CD4-positive, CD25-positive, alpha-beta regulatory T cell (primary cell): ENCODE data around the gene PXT1. TPM values are rescaled to one million over a fixed set of nuclear protein-coding genes. Genes with fewer than 3 reads are reported as not detected.

Experiments
- ATAC-seq, 2 donors: fragments of 150-1000 bp; cut with Tn5 transposase; one replicate each; pipeline ENCODE4 v1.10.0; 2021; ENCODE audit warnings: low read depth in 2 of 2, moderate number of reproducible peaks in 2 of 2, moderate library complexity in 1 of 2
- DNase-seq, 3 donors: peaks; one replicate each; pipeline versions ENCODE4 v3.0.0 to v3.0.0-alpha.2; 2012 to 2022; ENCODE audit warnings: mixed read lengths in 1 of 3
- H3K27ac ChIP-seq: one replicate; pipeline ENCODE4 v1.7.0; 2013; ENCODE audit warnings: mild to moderate bottlenecking, low read length; ENCODE audit not compliant: insufficient read depth, poor library complexity, severe bottlenecking
- H3K27me3 ChIP-seq: one replicate; pipeline ENCODE4 v1.7.0; 2013; ENCODE audit warnings: low read length; ENCODE audit not compliant: control insufficient read depth, insufficient read depth
- H3K36me3 ChIP-seq: one replicate; pipeline ENCODE4 v1.7.0; 2013; ENCODE audit warnings: mild to moderate bottlenecking, low read length, moderate library complexity; ENCODE audit not compliant: control insufficient read depth, insufficient read depth
- H3K4me1 ChIP-seq: 2 replicates; pipeline ENCODE4 v1.7.0; 2013; ENCODE audit warnings: mild to moderate bottlenecking, low read length; ENCODE audit not compliant: insufficient read depth, control insufficient read depth, poor library complexity, severe bottlenecking
- H3K4me3 ChIP-seq: one replicate; pipeline ENCODE4 v1.7.0; 2013; ENCODE audit warnings: low read depth, mild to moderate bottlenecking, low read length, moderate library complexity
- H3K9me3 ChIP-seq, 2 experiments: 1 replicate in 1 of 2; 2 replicates in 1 of 2; pipeline ENCODE4 v1.7.0; 2013; ENCODE audit warnings: low read length in 2 of 2, mild to moderate bottlenecking in 1 of 2, moderate library complexity in 1 of 2; ENCODE audit not compliant: control insufficient read depth in 2 of 2
- H3K27ac Mint-ChIP-seq, 3 donors: one replicate each; pipeline ENCODE4 v1.8.0; 2020 to 2022; ENCODE audit warnings: mild to moderate bottlenecking in 3 of 3, mixed read lengths in 3 of 3, moderate library complexity in 2 of 3
- H3K27me3 Mint-ChIP-seq: one replicate; pipeline ENCODE4 v1.8.0; 2022; ENCODE audit warnings: mild to moderate bottlenecking, mixed read lengths
- H3K36me3 Mint-ChIP-seq: one replicate; pipeline ENCODE4 v1.8.0; 2020; ENCODE audit warnings: mixed read lengths
- H3K4me1 Mint-ChIP-seq, 4 donors: one replicate each; pipeline ENCODE4 v1.8.0; 2020 to 2022; ENCODE audit warnings: mixed read lengths in 4 of 4, mild to moderate bottlenecking in 1 of 4
- H3K4me3 Mint-ChIP-seq, 4 donors: one replicate each; pipeline ENCODE4 v1.8.0; 2020 to 2022; ENCODE audit warnings: mild to moderate bottlenecking in 4 of 4, mixed read lengths in 4 of 4, moderate library complexity in 3 of 4
- H3K9me3 Mint-ChIP-seq, 7 donors: one replicate each; pipeline ENCODE4 v1.8.0; 2020 to 2022; ENCODE audit warnings: mixed read lengths in 7 of 7, mild to moderate bottlenecking in 3 of 7, moderate library complexity in 2 of 7
- polyA plus RNA-seq, 4 donors: library from polyadenylated mRNA; unstranded; fragments of 300-500 nt; fragmentation: Illumina TruSeq; gene quantifications; one replicate each; pipeline ENCODE4 v1.2.3, GENCODE V29; 2021
- total RNA-seq: library from RNA; stranded (reverse); gene quantifications from one replicate; pipeline ENCODE4 v1.2.3, GENCODE V29; 2022

PXT1 gene
- total and polyA plus RNA-seq, 5 donors from 2014 or later: 0.08 to 0.37 (median 0.09) TPM; not detected in 2

DNA sequence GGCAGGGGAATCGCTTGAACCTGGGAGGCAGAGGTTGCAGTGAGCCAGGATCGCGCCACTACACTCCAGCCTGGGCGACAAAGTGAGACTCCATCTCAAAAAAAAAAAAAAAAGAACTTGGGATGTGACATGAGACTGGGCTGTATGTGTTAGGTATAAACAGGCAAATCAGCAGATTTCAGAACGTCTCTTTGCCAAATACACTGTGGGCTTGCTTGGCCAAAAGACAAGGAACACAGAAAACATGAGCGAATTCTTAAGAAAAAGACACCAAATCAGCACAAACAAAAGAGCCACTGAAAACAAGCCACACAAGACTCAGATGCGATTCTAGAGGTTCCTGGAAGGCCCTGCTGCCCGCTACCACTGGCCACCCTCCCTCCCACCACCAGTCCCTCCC lies 67.7 kb downstream of the PXT1 start:
- peaks cover 14% of the 10 kb centered on the region for H3K4me1 ChIP-seq
- H3K4me3 ChIP-seq: no peak overlapping the region
- ATAC-seq (no peak), DNase-seq (no peak)
- H3K9me3 ChIP-seq: no peaks in the 10 kb centered on the region
- Mint-ChIP-seq H3K27me3 (peaks cover 4% of the 10 kb centered on the region), H3K36me3 (peaks cover 8% of the 10 kb centered on the region), H3K4me3 (no peak overlapping the region), H3K9me3 (peaks cover 0 to 2% (median 0%) of the 10 kb centered on the region in 7 donors), H3K27ac (no peak overlapping the region), H3K4me1 (peaks cover 0 to 21% (median 19%) of the 10 kb centered on the region in 4 donors)
- no peaks in the 10 kb centered on the region for H3K27me3 ChIP-seq
- H3K36me3 ChIP-seq: no peaks in the 10 kb centered on the region
- H3K27ac ChIP-seq: no peak overlapping the region

DNA sequence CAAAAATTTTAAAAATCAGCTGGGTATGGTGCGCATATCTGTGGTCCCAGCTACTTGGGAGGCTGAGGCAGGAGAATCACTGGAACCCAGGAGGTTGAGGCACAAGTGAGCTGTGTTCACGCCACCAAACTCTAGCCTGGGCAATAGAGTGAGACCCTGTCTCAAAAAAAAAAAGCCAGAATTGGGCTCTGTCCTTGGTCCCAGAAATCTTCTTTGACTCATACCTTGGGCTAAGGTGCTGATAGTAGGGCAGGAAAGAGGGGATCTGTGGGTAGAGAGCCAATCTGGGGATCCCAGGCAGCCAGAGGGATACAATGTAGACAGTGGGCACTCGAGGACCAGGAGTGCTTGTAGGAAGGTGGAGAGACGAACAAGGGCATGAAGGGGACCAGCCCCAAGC lies 68.5 kb downstream of the PXT1 start:
- peaks cover 8% of the 10 kb centered on the region for H3K36me3 Mint-ChIP-seq
- H3K4me3 ChIP-seq: no peak overlapping the region
- peaks cover 0 to 2% (median 0%) of the 10 kb centered on the region in 7 donors for H3K9me3 Mint-ChIP-seq
- no peak for DNase-seq
- H3K27me3 ChIP-seq: no peaks in the 10 kb centered on the region
- peaks cover 13% of the 10 kb centered on the region for H3K4me1 ChIP-seq
- no peak for ATAC-seq
- peaks cover 0 to 19% (median 17%) of the 10 kb centered on the region in 4 donors for H3K4me1 Mint-ChIP-seq
- H3K27ac ChIP-seq: no peak overlapping the region
- H3K36me3 ChIP-seq: no peaks in the 10 kb centered on the region
- no peaks in the 10 kb centered on the region for H3K9me3 ChIP-seq
- no peak overlapping the region for H3K4me3 Mint-ChIP-seq
- no peak overlapping the region for H3K27ac Mint-ChIP-seq
- H3K27me3 Mint-ChIP-seq: peaks cover 2% of the 10 kb centered on the region

DNA sequence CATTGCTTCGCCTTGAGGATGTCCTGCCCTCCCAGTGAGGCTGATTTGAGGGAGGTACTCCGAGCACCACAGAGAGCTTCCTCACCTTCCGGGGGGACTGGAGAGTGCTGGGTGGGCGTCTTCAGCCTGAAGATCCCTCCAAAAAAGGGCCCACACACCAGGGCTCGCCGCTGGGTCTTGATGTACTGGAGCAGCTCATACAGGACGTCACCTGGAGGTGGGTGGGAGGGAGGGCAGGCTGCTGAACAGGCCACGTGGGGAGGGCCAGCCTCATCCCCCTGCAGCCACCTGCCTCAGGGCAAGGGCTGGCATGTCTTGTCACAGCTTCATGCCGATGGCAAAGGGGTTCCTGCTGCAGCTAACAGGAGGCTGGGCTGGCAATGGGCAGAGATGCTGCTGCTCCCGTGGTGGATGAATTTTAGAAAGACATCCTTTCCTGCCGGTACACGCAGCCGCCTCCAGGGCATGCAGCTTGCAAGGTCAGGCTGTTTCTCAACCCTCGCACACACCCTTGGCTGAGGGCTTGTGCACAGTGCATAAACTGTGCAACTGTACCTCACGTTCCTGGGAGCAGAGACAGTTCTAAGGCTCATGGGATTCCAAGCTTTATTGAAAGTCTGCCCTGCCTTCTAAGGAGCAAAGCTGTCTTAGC lies 69.2 kb downstream of the PXT1 start:
- Mint-ChIP-seq H3K27me3 (no peaks in the 10 kb centered on the region), H3K4me3 (no peak overlapping the region), H3K36me3 (peaks cover 8% of the 10 kb centered on the region)

DNA sequence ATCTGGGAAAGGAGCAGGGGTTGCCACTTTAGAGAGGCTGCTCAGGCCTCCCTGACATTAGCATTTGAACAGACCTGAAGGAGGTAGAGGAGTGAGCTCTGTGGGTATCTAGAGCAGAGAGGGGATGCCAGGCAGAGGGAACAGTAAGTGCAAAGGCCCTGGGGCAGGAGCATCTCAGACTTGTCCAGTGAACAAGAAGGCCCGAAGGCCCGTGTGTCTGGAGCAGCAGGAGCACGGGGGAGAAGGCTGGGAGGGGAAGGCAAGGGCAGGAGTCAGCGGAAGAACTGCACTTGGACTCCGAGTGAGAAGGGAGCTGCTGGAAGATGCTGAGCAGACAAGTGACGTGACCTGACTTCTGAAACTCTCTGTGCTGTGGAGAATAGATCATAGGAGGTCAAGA lies 70.6 kb downstream of the PXT1 start:
- H3K9me3 Mint-ChIP-seq: no peaks in the 10 kb centered on the region
- Histone ChIP-seq H3K4me3 (no peak overlapping the region), H3K36me3 (no peaks in the 10 kb centered on the region), H3K4me1 (no peaks in the 10 kb centered on the region), H3K27ac (no peak overlapping the region), H3K9me3 (no peaks in the 10 kb centered on the region), H3K27me3 (no peaks in the 10 kb centered on the region)
- no peaks in the 10 kb centered on the region for H3K4me1 Mint-ChIP-seq
- ATAC-seq: no peak
- no peak for DNase-seq
- H3K27me3 Mint-ChIP-seq: no peaks in the 10 kb centered on the region
- H3K36me3 Mint-ChIP-seq: peaks cover 12% of the 10 kb centered on the region
- H3K4me3 Mint-ChIP-seq: peak overlapping the region in 1 of 4 donors; percentile 34
- H3K27ac Mint-ChIP-seq: peak overlapping the region in 1 of 3 donors; percentile 71

More for the DNA sequence above, 69.2 kb downstream of the PXT1 start:
- no peaks in the 10 kb centered on the region for H3K27me3 ChIP-seq
- no peak overlapping the region for H3K27ac Mint-ChIP-seq
- no peak for DNase-seq
- no peaks in the 10 kb centered on the region for H3K36me3 ChIP-seq
- no peak for ATAC-seq
- peaks cover 0 to 12% (median 10%) of the 10 kb centered on the region in 4 donors for H3K4me1 Mint-ChIP-seq
- H3K9me3 Mint-ChIP-seq: no peaks in the 10 kb centered on the region
- H3K4me1 ChIP-seq: peaks cover 7% of the 10 kb centered on the region
- no peaks in the 10 kb centered on the region for H3K9me3 ChIP-seq
- H3K27ac ChIP-seq: no peak overlapping the region
- no peak overlapping the region for H3K4me3 ChIP-seq

DNA sequence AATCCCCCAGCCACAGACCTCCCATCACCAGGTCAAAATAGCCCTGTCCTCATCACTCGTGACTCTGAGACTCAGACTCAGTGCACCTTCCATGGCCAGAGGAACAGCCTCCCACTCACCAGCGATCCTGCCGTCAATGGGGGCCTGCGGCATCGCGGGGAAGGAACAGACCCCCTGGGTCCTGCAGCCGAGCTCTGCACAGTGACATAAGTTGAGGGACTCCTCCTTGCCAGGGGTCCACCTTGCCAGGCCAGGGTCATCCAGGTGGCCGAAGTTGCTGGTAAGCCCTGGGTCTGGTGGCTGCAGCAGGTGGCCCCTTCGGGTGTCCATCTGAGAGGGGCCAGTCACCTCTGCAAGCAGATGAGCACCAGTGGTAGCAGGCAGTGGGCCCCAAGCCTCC lies 71.4 kb downstream of the PXT1 start:
- Histone ChIP-seq H3K4me3 (no peak overlapping the region), H3K27ac (no peak overlapping the region), H3K9me3 (no peaks in the 10 kb centered on the region), H3K36me3 (no peaks in the 10 kb centered on the region), H3K4me1 (no peaks in the 10 kb centered on the region), H3K27me3 (no peaks in the 10 kb centered on the region)
- Mint-ChIP-seq H3K27me3 (no peaks in the 10 kb centered on the region), H3K4me1 (no peaks in the 10 kb centered on the region), H3K27ac (no peak overlapping the region), H3K4me3 (no peak overlapping the region), H3K9me3 (no peaks in the 10 kb centered on the region), H3K36me3 (peaks cover 12% of the 10 kb centered on the region)
- no peak for ATAC-seq
- no peak for DNase-seq

DNA sequence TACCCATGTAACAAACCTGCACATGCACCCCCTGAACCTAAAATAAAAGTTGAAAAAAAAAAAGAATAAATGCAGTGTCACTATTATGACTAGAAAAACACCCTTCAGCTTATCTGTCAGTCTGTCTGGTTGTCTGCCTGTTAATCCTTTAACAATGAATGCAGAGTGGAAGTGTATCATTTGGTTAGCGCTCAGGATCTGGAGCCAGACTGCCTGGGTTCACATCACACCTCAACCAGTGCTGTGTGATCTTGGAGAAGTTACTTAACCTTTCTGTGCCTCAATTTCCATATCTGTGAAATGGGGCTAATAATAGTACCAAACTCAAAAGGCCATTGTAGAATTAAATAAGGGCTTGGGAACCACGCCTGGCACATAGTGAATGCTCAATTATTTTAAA lies 72.0 kb downstream of the PXT1 start:
- Mint-ChIP-seq H3K27ac (peak overlapping the region in 1 of 3 donors; percentile 35), H3K9me3 (no peaks in the 10 kb centered on the region), H3K36me3 (peaks cover 8% of the 10 kb centered on the region), H3K4me3 (no peak overlapping the region), H3K27me3 (no peaks in the 10 kb centered on the region), H3K4me1 (no peaks in the 10 kb centered on the region)
- Histone ChIP-seq H3K27me3 (no peaks in the 10 kb centered on the region), H3K4me1 (no peaks in the 10 kb centered on the region), H3K9me3 (no peaks in the 10 kb centered on the region), H3K4me3 (no peak overlapping the region), H3K36me3 (no peaks in the 10 kb centered on the region), H3K27ac (no peak overlapping the region)
- no peak for ATAC-seq
- DNase-seq: no peak

DNA sequence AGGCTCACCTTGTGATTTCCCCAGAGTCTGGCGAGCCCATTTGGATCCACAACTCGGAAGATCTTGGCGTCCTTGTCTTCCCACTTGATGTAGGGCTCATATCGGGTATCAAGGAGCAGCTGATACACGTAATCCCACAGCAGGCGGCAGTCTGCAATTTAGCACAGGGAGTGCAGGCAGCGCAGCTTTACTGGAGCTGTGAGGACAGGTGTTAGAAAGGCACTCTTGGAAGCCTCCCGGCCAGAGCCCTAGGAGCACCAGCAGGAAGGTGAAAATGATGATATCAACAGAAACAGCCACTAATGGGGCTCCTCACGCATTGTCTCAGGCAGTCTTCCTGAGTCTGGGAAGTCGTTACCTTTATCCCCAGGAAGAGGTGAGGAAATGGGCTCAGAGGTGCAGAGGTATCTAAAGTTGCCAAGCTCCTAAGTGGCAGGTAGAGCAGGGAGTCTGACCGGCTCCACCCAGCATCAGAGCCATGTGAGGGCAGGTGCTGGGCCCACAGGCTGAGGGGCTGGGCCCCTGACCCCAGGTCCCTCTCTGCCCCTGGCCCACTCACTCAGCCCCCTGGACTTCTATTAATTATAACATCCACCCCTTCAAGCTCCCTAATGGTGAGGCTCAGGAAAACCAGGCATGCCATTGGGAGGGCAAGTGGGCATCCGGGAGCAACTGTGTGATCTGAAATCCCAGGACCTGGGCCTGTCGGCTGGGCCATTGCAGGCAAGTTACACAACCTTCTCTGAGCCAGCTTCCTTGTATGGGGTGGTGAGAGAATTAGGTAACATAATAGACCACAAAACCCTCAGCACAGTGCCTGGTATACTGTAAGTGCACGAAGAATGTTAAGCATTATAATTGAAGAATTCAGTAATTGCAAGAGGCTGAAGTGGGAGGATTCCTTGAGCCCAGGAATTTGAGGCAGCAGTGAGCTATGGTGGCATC lies 73.5 kb downstream of the PXT1 start:
- Mint-ChIP-seq H3K4me1 (no peaks in the 10 kb centered on the region), H3K4me3 (no peak overlapping the region), H3K27ac (peak overlapping the region in 1 of 3 donors; percentile 12), H3K9me3 (no peaks in the 10 kb centered on the region), H3K27me3 (no peaks in the 10 kb centered on the region), H3K36me3 (peaks cover 8% of the 10 kb centered on the region)
- ATAC-seq (no peak), DNase-seq (no peak)
- H3K27ac ChIP-seq: no peak overlapping the region
- H3K4me1 ChIP-seq: peaks cover 4% of the 10 kb centered on the region
- no peaks in the 10 kb centered on the region for H3K27me3 ChIP-seq
- no peak overlapping the region for H3K4me3 ChIP-seq
- H3K9me3 ChIP-seq: no peaks in the 10 kb centered on the region
- no peaks in the 10 kb centered on the region for H3K36me3 ChIP-seq
